GM20431 (cell line): ENCODE data around the gene MESP2.

Experiments used
- in situ Hi-C: fragments of 300-500 bp; cut with MseI, MboI; formaldehyde crosslinking; loops from one replicate; pipeline ENCODE4 v1.15.0; 2020; ENCODE audit warnings: low sequenced_read_pairs; ENCODE audit not compliant: unreplicated experiment

The MESP2 gene

GRCh38 chr15:89753855-89754254 lies 22.3 kb upstream of the MESP2 start:
- in situ Hi-C loops: loop anchor here (10.0 kb wide), 1 partner anchor 121 kb away; no protein-coding TSS in a partner anchor

GRCh38 chr15:89754361-89755154 lies 21.6 kb upstream of the MESP2 start:
- in situ Hi-C loops: loop anchor here (10.0 kb wide), 1 partner anchor 120 kb away; no protein-coding TSS in a partner anchor

- in situ Hi-C loops: loop anchor here (10.0 kb wide), 1 partner anchor 119 kb away; no protein-coding TSS in a partner anchor
Observed at GRCh38 chr15:89755701-89756100, 20.4 kb upstream of the MESP2 start.

GRCh38 chr15:89756897-89757296 lies 19.2 kb upstream of the MESP2 start:
- in situ Hi-C loops: loop anchor here (10.0 kb wide), 1 partner anchor 118 kb away; no protein-coding TSS in a partner anchor

- in situ Hi-C loops: loop anchor here (10.0 kb wide), 1 partner anchor 117 kb away; no protein-coding TSS in a partner anchor
Observed at GRCh38 chr15:89758283-89758682, 17.8 kb upstream of the MESP2 start.

GRCh38 chr15:89758981-89759380 lies 17.2 kb upstream of the MESP2 start:
- in situ Hi-C loops: loop anchor here (10.0 kb wide), 1 partner anchor 116 kb away; no protein-coding TSS in a partner anchor

GRCh38 chr15:89759835-89760234 lies 16.3 kb upstream of the MESP2 start:
- in situ Hi-C loops: loop anchor here (10.0 kb wide), 1 partner anchor 115 kb away; no protein-coding TSS in a partner anchor

- in situ Hi-C loops: no loop called here
Observed at GRCh38 chr15:89760303-89761008, 15.7 kb upstream of the MESP2 start.

GRCh38 chr15:89761009-89761831 lies 14.9 kb upstream of the MESP2 start:
- in situ Hi-C loops: no loop called here

- in situ Hi-C loops: no loop called here
Observed at GRCh38 chr15:89761929-89762328, 14.2 kb upstream of the MESP2 start.

- in situ Hi-C loops: no loop called here
Observed at GRCh38 chr15:89765694-89766093, 10.4 kb upstream of the MESP2 start.

GRCh38 chr15:89766357-89767311 lies 9.5 kb upstream of the MESP2 start:
- in situ Hi-C loops: no loop called here

- in situ Hi-C loops: no loop called here
Observed at GRCh38 chr15:89767411-89767915, 8.7 kb upstream of the MESP2 start.

- in situ Hi-C loops: no loop called here
Observed at GRCh38 chr15:89768071-89768500, 8.0 kb upstream of the MESP2 start.

GRCh38 chr15:89769366-89769765 lies 6.8 kb upstream of the MESP2 start:
- in situ Hi-C loops: no loop called here

GRCh38 chr15:89770041-89770440 lies 6.1 kb upstream of the MESP2 start:
- in situ Hi-C loops: no loop called here

GRCh38 chr15:89772932-89773583 lies 3.1 kb upstream of the MESP2 start:
- in situ Hi-C loops: no loop called here

GRCh38 chr15:89774492-89774891 lies 1.6 kb upstream of the MESP2 start:
- in situ Hi-C loops: no loop called here
